ENCODE data around the gene UGT1A8.

Gene UGT1A8

GRCh38 chr2:233819884-233820773, 202.7 kb downstream of the UGT1A8 start:
- DNase-seq (ENCODE audit: low read depth) = no peak

DNA sequence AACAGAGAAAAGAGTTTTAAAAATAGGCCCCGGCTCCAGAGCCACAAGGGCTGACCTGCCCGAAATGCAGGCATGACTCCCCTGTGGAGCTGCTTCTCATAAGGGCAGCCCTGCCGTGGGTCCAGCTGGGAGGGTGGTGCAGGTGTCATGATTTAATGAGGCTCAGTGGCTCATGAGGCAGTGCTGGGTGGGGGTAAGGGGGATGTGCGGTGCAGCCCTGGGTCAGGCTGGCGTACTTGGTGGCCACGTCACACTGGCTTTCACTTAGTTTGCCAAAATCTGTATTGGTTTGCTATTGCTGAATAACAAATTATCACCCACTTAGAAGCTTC, 203.3 kb downstream of the UGT1A8 start:
- no peak for DNase-seq (ENCODE audit: low read depth)

GRCh38 chr2:233821196-233821595, 203.8 kb downstream of the UGT1A8 start:
- no peak for DNase-seq (ENCODE audit: low read depth)

DNA sequence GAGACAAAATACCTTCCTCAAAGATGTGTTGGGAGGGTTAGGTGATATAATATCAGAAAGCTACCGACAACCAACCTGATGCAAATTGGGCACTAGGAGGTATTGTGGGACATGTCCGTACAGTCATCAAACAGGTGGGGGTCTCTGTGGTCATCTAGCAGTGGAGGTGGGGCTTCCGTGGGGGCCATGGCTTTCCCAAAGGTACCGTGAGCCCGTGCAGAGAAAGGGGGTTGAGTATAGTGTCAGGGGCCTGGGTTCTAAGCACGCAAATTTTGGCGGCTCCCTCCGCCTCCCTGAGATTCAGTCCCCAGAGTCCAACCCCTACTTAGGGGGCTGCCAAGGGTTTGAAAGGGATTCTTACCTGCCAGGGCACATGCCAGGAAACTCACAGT, 204.3 kb downstream of the UGT1A8 start:
- no peak for DNase-seq (ENCODE audit: low read depth)

DNA sequence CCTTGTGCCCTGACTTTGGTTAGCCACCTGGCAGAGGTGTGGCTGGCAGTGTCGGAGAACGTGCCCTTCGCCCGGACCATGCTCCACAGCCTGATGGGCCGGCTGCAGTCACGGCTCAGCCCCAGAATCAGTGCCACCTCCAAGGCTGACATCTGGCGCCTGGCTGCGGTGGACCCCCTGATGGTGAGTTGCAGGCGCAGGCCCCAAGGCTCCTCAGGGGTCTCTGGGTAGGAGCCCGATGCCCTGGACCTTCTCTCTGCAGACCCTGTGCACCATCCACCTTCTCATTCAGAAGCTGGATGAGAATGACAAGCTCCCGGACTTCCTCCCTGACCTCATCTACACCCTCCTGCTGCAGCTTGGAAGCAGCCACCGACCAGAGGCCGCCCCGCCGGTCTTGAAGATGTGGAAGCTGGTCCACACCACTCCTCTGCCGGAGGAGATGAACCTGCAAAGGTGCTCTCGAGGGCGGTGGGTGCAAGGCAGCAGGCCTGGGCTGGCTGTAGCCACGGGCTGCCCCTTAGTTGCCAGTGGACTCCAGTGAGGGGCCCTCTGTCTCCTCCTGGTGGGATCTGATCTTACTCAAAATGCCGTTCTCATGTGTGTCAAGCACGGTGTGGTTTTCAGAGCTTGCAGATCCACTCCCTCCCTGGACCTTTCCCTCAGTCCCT, 204.8 kb downstream of the UGT1A8 start:
- DNase-seq (ENCODE audit: low read depth) = no peak

All from activated T-cell treated with anti-CD3 and anti-CD28 coated beads for 1 hour (primary cell).